K562 (cell line): Measurements from ENCODE around the gene TMEM132D. TPM values are rescaled to one million over a fixed set of nuclear protein-coding genes. Genes with fewer than 3 reads are reported as not detected.

Experiments used
- ATAC-seq: fragments of 200-7000 bp; cut with Tn5 transposase; 3 replicates; pipeline ENCODE4 v1.9.1; 2020; ENCODE audit warnings: moderate library complexity
- BruUV-seq: library from RNA; stranded (reverse); fragments of 400-500 nt; replicated peaks from 2 replicates; lab custom pipeline; 2021; lab: Mats Ljungman, UMichigan
- CTCF ChIA-PET: fragments of 300-600 bp; formaldehyde crosslinking; extraction: SDS; loops from one replicate; lab custom pipeline; 2021; ENCODE audit warnings: low intra/inter-chr PET ratio; lab: Yijun Ruan, JAX
- POLR2A ChIA-PET: fragments of 300-600, 350-650 bp; sonication (Branson Sonifier 250); formaldehyde crosslinking; extraction: SDS; loops from one replicate; lab custom pipeline; 2021; ENCODE audit warnings: antibody characterized with exemption, inconsistent platforms; lab: Yijun Ruan, JAX
- DNase-seq, 4 experiments: peaks; one replicate each; pipeline versions ENCODE4 v3.0.0 to v3.0.0-alpha.2; 2011 to 2018; ENCODE audit warnings: low spot score in 3 of 4, mixed read lengths in 3 of 4; ENCODE audit errors: extremely low read depth in 1 of 4
- FAIRE-seq: peaks from 2 replicates; lab custom pipeline; 2011; peaks lifted over from hg19 to GRCh38; lab: Jason Lieb, UNC
- H2AFZ ChIP-seq: 2 replicates; pipeline ENCODE4 v1.6.0; 2011; ENCODE audit warnings: low read depth, low read length, control low read depth, inconsistent platforms
- H3K27ac ChIP-seq: fragments of 200-600 bp; 3 replicates; pipeline ENCODE4 v1.8.0; 2011; ENCODE audit warnings: low read depth, mild to moderate bottlenecking, control low read depth, inconsistent platforms, low read length, moderate library complexity, mixed read lengths; ENCODE audit errors: extremely low read depth
- H3K27me3 ChIP-seq, 2 experiments: fragments of 300-600 bp in 1 of 2; 2 replicates in 1 of 2; 3 replicates in 1 of 2; pipeline versions ENCODE4 v1.6.0 to v1.8.0; 2011; ENCODE audit warnings: inconsistent platforms in 2 of 2, low read length in 2 of 2, mild to moderate bottlenecking in 1 of 2, mixed read lengths in 1 of 2, moderate library complexity in 1 of 2; ENCODE audit not compliant: control insufficient read depth in 2 of 2, insufficient read depth in 2 of 2
- H3K36me3 ChIP-seq: fragments of 300-600 bp; 3 replicates; pipeline ENCODE4 v1.8.0; 2011; ENCODE audit warnings: mild to moderate bottlenecking, low read length, inconsistent platforms; ENCODE audit not compliant: control insufficient read depth, insufficient read depth
- H3K4me1 ChIP-seq, 2 experiments: fragments of 200-600 bp in 1 of 2; replicated peaks in 1 of 2; 2 replicates in 1 of 2; 3 replicates in 1 of 2; pipeline versions ENCODE4 v1.5.1 to v1.8.0; 2011; ENCODE audit warnings: inconsistent platforms in 2 of 2, low read length in 2 of 2, mild to moderate bottlenecking in 1 of 2, mixed read lengths in 1 of 2, moderate library complexity in 1 of 2; ENCODE audit not compliant: control insufficient read depth in 2 of 2, insufficient read depth in 2 of 2
- H3K4me2 ChIP-seq: 2 replicates; pipeline ENCODE4 v1.6.1; 2011; ENCODE audit warnings: low read length, control low read depth, inconsistent platforms, mixed read lengths; ENCODE audit not compliant: insufficient read depth
- H3K4me3 ChIP-seq: fragments of 200-600 bp; sonication (generic), shearing (Covaris generic); 2 replicates; pipeline ENCODE4 v1.5.1; 2016; ENCODE audit warnings: control low read depth, inconsistent platforms
- H3K79me2 ChIP-seq: fragments of 200-600 bp; 3 replicates; pipeline ENCODE4 v1.8.0; 2011; ENCODE audit warnings: low read length, inconsistent platforms; ENCODE audit not compliant: control insufficient read depth, insufficient read depth
- H3K9ac ChIP-seq, 2 experiments: 2 replicates each; pipeline versions ENCODE4 v1.6.0 to v1.6.1; 2011; ENCODE audit warnings: low read depth in 2 of 2, low read length in 2 of 2, control low read depth in 1 of 2, inconsistent platforms in 1 of 2, mild to moderate bottlenecking in 1 of 2, mixed read lengths in 1 of 2; ENCODE audit not compliant: insufficient read depth in 1 of 2
- H3K9me1 ChIP-seq: one replicate; pipeline ENCODE4 v1.6.0; 2011; ENCODE audit warnings: inconsistent platforms, mild to moderate bottlenecking, low read length, moderate library complexity; ENCODE audit not compliant: control insufficient read depth, insufficient read depth
- H3K9me3 ChIP-seq: replicated peaks from 2 replicates; pipeline ENCODE4 v1.5.1; 2011; ENCODE audit warnings: low read depth, low read length, inconsistent platforms; ENCODE audit not compliant: control insufficient read depth, insufficient read depth
- H4K20me1 ChIP-seq: replicated peaks from 2 replicates; pipeline ENCODE4 v1.6.1; 2011; ENCODE audit warnings: low read length, inconsistent platforms, mixed read lengths; ENCODE audit not compliant: control insufficient read depth, insufficient read depth
- FOXA3 ChIP-seq, 2 experiments: fragments of 450-650 bp in 1 of 2; sonication (generic) in 1 of 2; formaldehyde crosslinking; IDR thresholded peaks in 1 of 2; conservative IDR thresholded peaks in 1 of 2; 2 replicates each; pipeline versions ENCODE4 v1.4.0 to v1.8.0; 2020 to 2022; ENCODE audit warnings: mild to moderate bottlenecking in 2 of 2, missing genetic modification reagents in 1 of 2
- MBD1 ChIP-seq: fragments of 250-450 bp; sonication (Bioruptor Pico); IDR thresholded peaks from 2 replicates; pipeline ENCODE4 v1.8.0; 2022; ENCODE audit warnings: inconsistent platforms
- NRF1 ChIP-seq, 2 experiments: fragments of 450-650 bp; IDR thresholded peaks in 1 of 2; conservative IDR thresholded peaks in 1 of 2; 2 replicates each; pipeline ENCODE4 v1.6.1; 2014; ENCODE audit warnings: mild to moderate bottlenecking in 2 of 2
- POLR2AphosphoS2 ChIP-seq: IDR thresholded peaks from 2 replicates; pipeline ENCODE4 v1.6.1; 2012; ENCODE audit warnings: low read length, improper control_type of control experiment
- RBM34 ChIP-seq: fragments of 200-400 bp; formaldehyde crosslinking; IDR thresholded peaks from 2 replicates; pipeline ENCODE4 v1.6.1; 2018; ENCODE audit warnings: low read length, borderline replicate concordance; ENCODE audit not compliant: insufficient read depth
- SETDB1 ChIP-seq: IDR thresholded peaks from one replicate; pipeline ENCODE4 v1.6.1; 2012; ENCODE audit warnings: low read length, control low read depth, inconsistent platforms
- SMAD4 ChIP-seq: fragments of 250-450 bp; sonication (Bioruptor Pico); conservative IDR thresholded peaks from 2 replicates; pipeline ENCODE4 v1.8.0; 2021; ENCODE audit warnings: inconsistent platforms, mild to moderate bottlenecking, moderate library complexity
- ZBTB8A ChIP-seq: fragments of 450-650 bp; IDR thresholded peaks from 2 replicates; pipeline ENCODE4 v1.6.1; 2018; ENCODE audit warnings: mild to moderate bottlenecking, moderate library complexity; ENCODE audit not compliant: partially characterized antibody
- ZNF146 ChIP-seq: IDR thresholded peaks from one replicate; pipeline ENCODE4 v1.6.1; 2018; ENCODE audit warnings: missing compliant biosample characterization; ENCODE audit not compliant: unreplicated experiment
- ZNF551 ChIP-seq: fragments of 250-450 bp; sonication (Bioruptor Pico); IDR thresholded peaks from 2 replicates; pipeline ENCODE4 v1.5.0; 2021; ENCODE audit warnings: mild to moderate bottlenecking, moderate library complexity
- ZNF780A ChIP-seq: fragments of 250-450 bp; sonication (Bioruptor Pico); IDR thresholded peaks from 2 replicates; pipeline ENCODE4 v1.5.0; 2021; ENCODE audit warnings: mild to moderate bottlenecking
- WGBS: fragments of 100-300 bp; shearing (Covaris generic); methylation state at CpG from one replicate; pipeline ENCODE4 v1.1.6; 2016; ENCODE audit warnings: low coverage, mixed read lengths; ENCODE audit not compliant: insufficient coverage; ENCODE audit errors: missing lambda C conversion rate; 5-methylcytosine and 5-hydroxymethylcytosine counted together
- in situ Hi-C: fragments of 300-500 bp; cut with MboI; formaldehyde crosslinking; loops from 4 replicates; pipeline ENCODE4 v1.15.0; 2018; ENCODE audit warnings: inconsistent platforms, mixed read lengths
- intact Hi-C: fragments of 100-400 bp; cut with micrococcal nuclease; formaldehyde crosslinking; loops from 2 replicates; pipeline ENCODE4 v1.14.2; 2022
- polyA plus RNA-seq, 8 experiments: library from polyadenylated mRNA; depleted of rRNA in 4 of 8; stranded (reverse) in 5 of 8; unstranded in 3 of 8; fragments of >200 nt; fragmentation: Nextera tagmentation in 2 of 8; fragmentation: Illumina TruSeq in 1 of 8; extraction: Ambion mirVana in 2 of 8; extraction: Trizol in 1 of 8; gene quantifications; 2 replicates each; pipeline versions ENCODE4 v1.2.1 to v1.2.3, GENCODE V29; 2011 to 2014; ENCODE audit warnings: inconsistent platforms in 1 of 8, missing spikeins in 1 of 8
- total RNA-seq, 7 experiments: library from RNA; depleted of rRNA in 6 of 7; stranded (reverse); fragments of >200 nt in 6 of 7; fragmentation: Illumina TruSeq in 2 of 7; extraction: Trizol in 2 of 7; gene quantifications; 2 replicates each; pipeline versions ENCODE4 v1.2.1 to v1.2.3, GENCODE V29; 2011 to 2021; ENCODE audit warnings: low replicate concordance in 1 of 7
- TF ChIP-seq, protein P1 (sequence below), 2 experiments: fragments of 450-650 bp in 1 of 2; sonication (generic) in 1 of 2; formaldehyde crosslinking in 1 of 2; IDR thresholded peaks in 1 of 2; conservative IDR thresholded peaks in 1 of 2; 2 replicates each; pipeline versions ENCODE4 v1.6.1 to v1.8.1; 2016 to 2023; ENCODE audit warnings: mild to moderate bottlenecking in 2 of 2, moderate library complexity in 2 of 2, inconsistent platforms in 1 of 2, missing genetic modification reagents in 1 of 2

TMEM132D gene
- total and polyA plus RNA-seq, 9 of the 15 experiments (the other 6 are each of a cell fraction or from before 2014, with no cell fraction given), result not detected

DNA sequence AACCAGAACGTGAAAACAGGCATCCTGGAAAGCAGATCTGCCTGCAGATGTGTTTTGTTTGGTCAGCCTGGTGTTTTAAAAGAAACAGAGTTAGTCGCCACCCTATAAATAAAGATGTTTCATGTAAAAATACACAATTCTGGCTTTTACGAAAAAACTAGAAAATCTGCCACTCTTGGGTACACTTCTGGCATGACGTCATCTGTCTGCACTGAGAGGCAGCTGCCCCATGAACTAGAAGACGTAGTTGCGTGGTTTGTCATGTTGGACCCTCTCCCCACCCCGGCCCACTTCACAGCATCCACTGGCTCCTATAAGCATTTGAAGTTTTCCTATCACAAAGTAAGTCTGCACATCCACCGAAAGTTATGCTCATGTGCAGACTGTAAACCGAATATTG lies 658.1 kb downstream of the TMEM132D start:
- ChIA-PET CTCF (no interaction called here), POLR2A (no interaction called here)
- Histone ChIP-seq H3K4me3 (no peak overlapping the region), H3K27ac (no peak overlapping the region), H3K4me2 (no peak overlapping the region), H4K20me1 (no peaks in the 10 kb centered on the region), H3K4me1 (no peaks in the 10 kb centered on the region), H3K79me2 (no peaks in the 10 kb centered on the region), H3K9me3 (no peaks in the 10 kb centered on the region), H3K9me1 (no peaks in the 10 kb centered on the region), H3K27me3 (0 out of 5 replicates have a peak, but pooled peaks cover 0 to 7% of the 10 kb centered on the region in 2 experiments), H3K36me3 (no peaks in the 10 kb centered on the region), H3K9ac (no peak overlapping the region), H2AFZ (no peak overlapping the region)
- intact Hi-C loops (no loop called here), in situ Hi-C loops (no loop called here)
- under 1% methylated on average over 9 of the region's 9 CpGs for WGBS
- BruUV-seq, result no TSS peak
- TF ChIP-seq ZNF146 (CRISPR knock-in tag), result no peak
- TF ChIP-seq ZNF551, result no peak
- TF ChIP-seq, protein P1, sequence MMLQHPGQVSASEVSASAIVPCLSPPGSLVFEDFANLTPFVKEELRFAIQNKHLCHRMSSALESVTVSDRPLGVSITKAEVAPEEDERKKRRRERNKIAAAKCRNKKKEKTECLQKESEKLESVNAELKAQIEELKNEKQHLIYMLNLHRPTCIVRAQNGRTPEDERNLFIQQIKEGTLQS (IDR thresholded peaks at IDR 0.05), result peak; percentile 50
- TF ChIP-seq, protein P1 (CRISPR knock-in tag; conservative IDR thresholded peaks at IDR 0.05), result no peak
- TF ChIP-seq NRF1 (conservative IDR thresholded peaks at IDR 0.05 in 1 of 2, IDR thresholded peaks at IDR 0.05 in 1 of 2), result no peak
- ATAC-seq (no peak), DNase-seq (no peak), FAIRE-seq (no peak)

GRCh38 chr12:129241852-129242251 lies 662.0 kb downstream of the TMEM132D start:
- Histone ChIP-seq H3K79me2 (no peaks in the 10 kb centered on the region), H3K4me3 (no peak overlapping the region), H4K20me1 (no peaks in the 10 kb centered on the region), H3K9ac (no peak overlapping the region), H3K4me2 (no peak overlapping the region), H3K27ac (no peak overlapping the region), H3K9me3 (no peaks in the 10 kb centered on the region), H3K27me3 (0 out of 5 replicates have a peak, but pooled peaks cover 0 to 7% of the 10 kb centered on the region in 2 experiments), H3K4me1 (no peaks in the 10 kb centered on the region), H3K9me1 (no peaks in the 10 kb centered on the region), H2AFZ (no peak overlapping the region), H3K36me3 (no peaks in the 10 kb centered on the region)
- no TSS peak for BruUV-seq
- ChIA-PET CTCF (no interaction called here), POLR2A (no interaction called here)
- FAIRE-seq (no peak), DNase-seq (no peak), ATAC-seq (no peak)
- WGBS, result 0% methylated on average over 1 of the region's 1 CpG
- in situ Hi-C loops, result no loop called here
- intact Hi-C loops, result no loop called here
- TF ChIP-seq RBM34, result no peak
- TF ChIP-seq POLR2AphosphoS2, result no peak
- TF ChIP-seq MBD1 (CRISPR knock-in tag), result no peak
- TF ChIP-seq ZBTB8A, result no peak
- TF ChIP-seq SETDB1, result no peak
- TF ChIP-seq SMAD4, result no peak
- TF ChIP-seq ZNF780A, result no peak
- no peak for TF ChIP-seq FOXA3 (CRISPR knock-in tag; conservative IDR thresholded peaks at IDR 0.05 in 1 of 2, IDR thresholded peaks at IDR 0.05 in 1 of 2)
